GM19324 (cell line): Measurements from ENCODE around the gene CENPU.

Source experiments
- ATAC-seq: cut with Tn5 transposase; IDR thresholded peaks from one replicate; pipeline ENCODE4 v1.9.1; 2021; ENCODE audit warnings: mild to moderate bottlenecking, moderate library complexity; ENCODE audit not compliant: unreplicated experiment, low FRiP score

The CENPU gene

DNA sequence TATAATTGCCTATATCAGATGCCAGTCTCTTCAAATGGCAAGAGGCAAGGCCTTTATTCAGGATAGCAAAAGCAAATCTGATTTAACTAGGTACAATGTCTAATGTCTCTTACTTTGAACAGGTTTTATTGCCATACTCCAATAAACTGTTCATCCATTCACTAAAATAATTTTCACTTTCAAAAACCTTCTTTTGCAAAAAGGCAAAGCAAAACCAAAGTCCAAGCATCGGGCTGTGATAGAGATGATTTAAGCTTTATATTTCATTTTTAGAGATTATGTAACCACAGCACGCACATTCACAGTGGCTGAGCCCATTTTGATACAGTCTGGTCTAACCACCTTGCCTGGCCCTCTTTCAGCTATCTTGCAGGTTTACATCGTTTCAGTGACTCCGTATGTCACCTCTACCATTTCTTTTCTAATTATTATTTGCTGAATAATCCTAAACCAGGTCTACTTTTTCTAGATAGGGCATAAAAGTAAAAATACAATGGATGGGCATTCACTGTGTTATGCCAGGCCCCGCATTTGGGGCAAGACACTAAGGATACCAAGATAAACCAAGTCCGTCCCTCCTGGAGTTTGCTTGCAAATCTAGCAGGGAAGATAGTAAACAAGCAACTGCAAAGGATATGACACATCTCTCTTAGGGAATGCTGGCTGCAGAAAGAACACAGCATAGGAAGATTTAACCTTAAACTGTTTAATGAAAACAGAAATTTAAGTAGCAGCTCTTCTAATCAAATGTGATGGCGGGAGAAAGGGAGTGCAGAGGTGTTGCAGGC, 86.4 kb downstream of the CENPU start:
- no peak for ATAC-seq

DNA sequence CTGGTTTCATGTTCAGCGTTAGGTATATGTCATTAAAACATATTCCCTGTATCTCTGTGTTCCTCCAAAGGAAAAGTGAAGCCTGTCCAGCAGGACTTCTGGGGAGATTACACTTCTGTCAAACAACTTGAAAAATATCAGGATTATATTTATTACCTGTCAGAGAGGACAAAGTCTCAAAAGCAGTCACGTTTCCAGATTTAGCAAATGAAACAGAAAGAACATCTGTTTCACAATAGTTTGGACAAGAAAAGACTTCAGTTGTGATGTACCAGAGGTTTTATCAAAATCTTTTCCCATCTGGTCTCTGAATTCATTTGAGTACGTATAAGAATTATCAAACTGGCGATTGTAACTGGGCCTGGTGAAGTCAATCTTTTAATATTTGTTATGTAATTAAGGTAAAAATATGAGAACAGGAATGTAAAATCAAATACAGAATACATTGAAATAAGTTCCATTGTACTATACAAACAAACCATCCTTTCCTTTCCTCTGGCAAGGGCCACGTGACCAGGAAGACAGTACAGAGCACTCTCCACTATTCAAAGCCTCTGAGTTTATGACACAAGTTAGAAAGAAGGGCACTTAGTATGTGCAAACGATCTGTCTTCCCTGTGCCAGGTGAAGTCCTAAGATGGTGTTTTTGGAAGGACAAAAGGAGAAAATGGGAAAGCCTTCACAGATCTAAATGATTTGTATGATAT, 87.8 kb downstream of the CENPU start:
- ATAC-seq, result no peak

DNA sequence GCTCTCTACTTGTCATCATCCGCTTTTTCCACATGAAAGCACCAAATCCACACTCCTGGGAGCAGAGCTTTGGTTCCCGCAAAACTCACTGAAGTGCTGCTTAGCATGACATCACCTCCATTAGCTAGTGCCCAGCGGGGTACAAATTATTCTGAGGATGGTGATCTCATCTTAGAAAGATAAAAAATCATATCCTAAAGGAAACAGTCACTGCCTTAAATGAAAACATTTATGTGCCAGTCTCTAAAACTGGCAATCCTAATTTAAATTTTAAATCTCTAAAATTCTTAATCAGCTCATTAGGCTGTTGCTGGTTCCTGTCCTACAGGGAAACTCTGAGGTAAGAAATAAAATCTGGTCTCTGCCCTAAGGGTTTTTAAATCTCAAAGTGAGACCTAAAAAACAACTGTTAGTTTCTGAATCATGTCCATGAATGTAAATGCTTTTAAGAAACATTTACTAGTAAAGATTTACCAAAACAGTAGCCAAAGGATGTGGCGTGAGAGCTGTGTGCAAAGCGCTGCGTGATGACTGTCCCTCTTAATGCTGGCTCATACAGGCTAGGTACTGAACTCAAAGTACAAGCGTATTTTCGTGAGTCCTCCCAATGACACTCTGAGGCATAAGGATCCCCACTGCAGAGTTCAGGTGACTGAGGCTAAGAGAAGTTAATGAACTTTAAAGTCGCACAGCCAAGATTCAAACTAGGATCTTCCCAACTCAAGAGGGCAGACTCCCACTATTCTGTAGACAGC, 89.2 kb downstream of the CENPU start:
- ATAC-seq, result no peak
